Measurements from ENCODE around the gene UQCRC2. TPM values are rescaled to one million over a fixed set of nuclear protein-coding genes. Genes with fewer than 3 reads are reported as not detected.

The UQCRC2 gene
- total and polyA plus RNA-seq, 2 donors (not counting 3 experiments of a cell fraction or from before 2014, with no cell fraction given): 132 to 189 TPM

GRCh38 chr16:21950782-21951521 lies 2.2 kb upstream of the UQCRC2 start:
- FAIRE-seq (peak; percentile 71), DNase-seq (ENCODE audit: low read depth, low spot score) (peak; percentile 48)
- no TSS peak for BruUV-seq (replicated peaks)
- H3K36me3 ChIP-seq (ENCODE audit: control insufficient read depth in 2 of 2, extremely low read depth in 1 of 2, insufficient read depth in 2 of 2, low read length in 2 of 2): no peaks in the 10 kb centered on the region
- ChIA-PET CTCF (interaction anchor here (1.0 to 1.5 kb wide), 14 partner anchors 9 to 241 kb away, joined by 3 to 84 read pairs (median 4); no protein-coding TSS in a partner anchor), POLR2A (no interaction called here)
- H3K4me3 ChIP-seq (replicated peaks in 1 of 3; ENCODE audit: insufficient read depth in 1 of 3, low read depth in 1 of 3, low read length in 3 of 3): no peak overlapping the region
- H4K20me1 ChIP-seq (replicated peaks; ENCODE audit: control insufficient read depth, extremely low read depth, insufficient read depth, low read length): no peaks in the 10 kb centered on the region
- no peak overlapping the region for H3K4me2 ChIP-seq (ENCODE audit: insufficient read depth, low read length)
- H3K4me1 ChIP-seq (ENCODE audit: control insufficient read depth, extremely low read depth, insufficient read depth, low read length): peaks cover 16% of the 10 kb centered on the region
- no peak for TF ChIP-seq POLR2AphosphoS5 (IDR thresholded peaks at IDR 0.05; ENCODE audit: insufficient read depth, low read depth, low read length)
- TF ChIP-seq POLR2A (IDR thresholded peaks at IDR 0.05; ENCODE audit: low read depth, low read length): no peak
- TF ChIP-seq GATA2 (IDR thresholded peaks at IDR 0.05; ENCODE audit: insufficient read depth, insufficient read length, low read depth, low read length): no peak
- peak; percentile 29 to 31 for TF ChIP-seq CTCF (IDR thresholded peaks at IDR 0.05; ENCODE audit: extremely low read depth in 1 of 2, insufficient read depth in 1 of 2, low read depth in 1 of 2, low read length in 2 of 2)
- no peak for TF ChIP-seq JUN (IDR thresholded peaks at IDR 0.05; ENCODE audit: borderline replicate concordance, insufficient read depth, insufficient read length, low read depth)
- TF ChIP-seq FOS (IDR thresholded peaks at IDR 0.05; ENCODE audit: borderline replicate concordance, insufficient read depth, low read length): no peak
- no peak for TF ChIP-seq MAX (IDR thresholded peaks at IDR 0.05; ENCODE audit: insufficient read depth, insufficient read length)
- no peak for TF ChIP-seq EZH2 (IDR thresholded peaks at IDR 0.05; ENCODE audit: borderline replicate concordance, low read depth, low read length, severe bottlenecking)
- no peak overlapping the region for H3K27ac ChIP-seq (ENCODE audit: insufficient read depth, low read depth, low read length)
- H3K9ac ChIP-seq (replicated peaks; ENCODE audit: extremely low read depth, insufficient read depth, low read length): no peak overlapping the region
- H3K9me1 ChIP-seq (replicated peaks; ENCODE audit: control insufficient read depth, extremely low read depth, insufficient read depth, low read length): no peaks in the 10 kb centered on the region
- intact Hi-C loops (cut with micrococcal nuclease) (loop anchor here (1.0 kb wide), 1 partner anchor 237 kb away; no protein-coding TSS in a partner anchor), dilution Hi-C loops (cut with MboI; ENCODE audit: extremely low pct_ligation_motif_present, low sequenced_read_pairs) (no loop called here)
- no peaks in the 10 kb centered on the region for H3K27me3 ChIP-seq (ENCODE audit: control insufficient read depth in 2 of 2, insufficient read depth in 2 of 2, low read length in 2 of 2)
- no peak overlapping the region for H2AFZ ChIP-seq (ENCODE audit: low read depth, low read length)
- H3K79me2 ChIP-seq (ENCODE audit: control insufficient read depth, insufficient read depth, low read length): peaks cover 39% of the 10 kb centered on the region
- no peaks in the 10 kb centered on the region for H3K9me3 ChIP-seq (replicated peaks; ENCODE audit: control insufficient read depth, insufficient read depth, low read length)

All from endothelial cell of umbilical vein (primary cell).